Stimulated activated naive CD4-positive, alpha-beta T cell (primary cell): Measurements from ENCODE around the gene ZNF138.
"Not testable (repeated sequence)": the region's sequence is repeated elsewhere in the genome, so short reads cannot be mapped to it uniquely, and the experiment has no call there.

Experiments used
- DNase-seq, 6 experiments: peaks; one replicate each; lab custom pipeline; 2025; lab: John Stamatoyannopoulos, UW

The ZNF138 gene

GRCh38 chr7:64838691-64839090, 44.5 kb downstream of the ZNF138 start:
- no peak for DNase-seq

GRCh38 chr7:64839910-64840309, 45.7 kb downstream of the ZNF138 start:
- DNase-seq, result no peak

- no peak for DNase-seq
Observed at GRCh38 chr7:64849250-64849923, 55.2 kb downstream of the ZNF138 start.

GRCh38 chr7:64849924-64850499, 55.8 kb downstream of the ZNF138 start:
- no peak for DNase-seq

GRCh38 chr7:64853679-64854078, 59.5 kb downstream of the ZNF138 start:
- no peak for DNase-seq

GRCh38 chr7:64854969-64855368, 60.7 kb downstream of the ZNF138 start:
- no peak for DNase-seq

GRCh38 chr7:64863021-64863420, 68.8 kb downstream of the ZNF138 start:
- no peak for DNase-seq

GRCh38 chr7:64863530-64863929, 69.3 kb downstream of the ZNF138 start:
- not testable (repeated sequence) for DNase-seq

- DNase-seq, result no peak
Observed at GRCh38 chr7:64863969-64864368, 69.7 kb downstream of the ZNF138 start.

- no peak for DNase-seq
Observed at GRCh38 chr7:64867863-64868440, 73.7 kb downstream of the ZNF138 start.

- DNase-seq, result no peak
Observed at GRCh38 chr7:64868499-64868898, 74.3 kb downstream of the ZNF138 start.

- DNase-seq, result no peak
Observed at GRCh38 chr7:64869121-64869725, 75.0 kb downstream of the ZNF138 start.

GRCh38 chr7:64869912-64870562, 75.8 kb downstream of the ZNF138 start:
- DNase-seq, result no peak

- no peak for DNase-seq
Observed at GRCh38 chr7:64870656-64871055, 76.4 kb downstream of the ZNF138 start.

- no peak for DNase-seq
Observed at GRCh38 chr7:64871761-64872160, 77.5 kb downstream of the ZNF138 start.

GRCh38 chr7:64872351-64873154, 78.3 kb downstream of the ZNF138 start:
- no peak for DNase-seq

- DNase-seq, result no peak
Observed at GRCh38 chr7:64873155-64873500, 78.9 kb downstream of the ZNF138 start.

GRCh38 chr7:64873517-64873916, 79.3 kb downstream of the ZNF138 start:
- DNase-seq, result no peak

- no peak for DNase-seq
Observed at GRCh38 chr7:64874114-64874513, 79.9 kb downstream of the ZNF138 start.

GRCh38 chr7:64874562-64875250, 80.5 kb downstream of the ZNF138 start:
- no peak for DNase-seq

- DNase-seq, result no peak
Observed at GRCh38 chr7:64875258-64875657, 81.0 kb downstream of the ZNF138 start.
